K562 (cell line): Measurements from ENCODE around the gene SIRT7. TPM values are rescaled to one million over a fixed set of nuclear protein-coding genes. Genes with fewer than 3 reads are reported as not detected.

Source experiments
- ETV1 ChIP-seq: fragments of 450-650 bp; conservative IDR thresholded peaks from 2 replicates; pipeline ENCODE4 v1.6.1; 2016; ENCODE audit warnings: missing genetic modification characterization, control low read depth, low read depth, missing compliant biosample characterization
- ETV5 ChIP-seq: sonication (generic); formaldehyde crosslinking; IDR thresholded peaks from 2 replicates; pipeline ENCODE4 v1.4.0; 2020; ENCODE audit warnings: low read depth, mild to moderate bottlenecking, missing genetic modification reagents
- GABPB1 ChIP-seq: sonication (generic); formaldehyde crosslinking; IDR thresholded peaks from 2 replicates; pipeline ENCODE4 v1.8.0; 2022; ENCODE audit warnings: mild to moderate bottlenecking, missing genetic modification reagents
- L3MBTL2 ChIP-seq: fragments of 450-650 bp; IDR thresholded peaks from 2 replicates; pipeline ENCODE4 v1.6.1; 2016; ENCODE audit warnings: mild to moderate bottlenecking, moderate library complexity
- NR3C1 ChIP-seq: sonication (generic); formaldehyde crosslinking; IDR thresholded peaks from 2 replicates; pipeline ENCODE4 v1.8.1; 2022; ENCODE audit warnings: missing genetic modification reagents
- RFX5 ChIP-seq: IDR thresholded peaks from 2 replicates; pipeline ENCODE4 v1.6.1; 2011; ENCODE audit warnings: low read depth, mild to moderate bottlenecking, improper control_type of control experiment, low read length
- RUNX1 ChIP-seq: sonication (generic); IDR thresholded peaks from 2 replicates; pipeline ENCODE4 v1.6.1; 2016; ENCODE audit warnings: antibody characterized with exemption, low read depth
- SOX6 ChIP-seq: fragments of 450-650 bp; IDR thresholded peaks from 2 replicates; pipeline ENCODE4 v1.6.1; 2014; ENCODE audit warnings: mild to moderate bottlenecking
- ZNF3 ChIP-seq: fragments of 250-450 bp; sonication (Bioruptor Pico); IDR thresholded peaks from 2 replicates; pipeline ENCODE4 v1.5.0; 2021; ENCODE audit warnings: mild to moderate bottlenecking, moderate library complexity
- ZNF696 ChIP-seq: fragments of 250-450 bp; sonication (Bioruptor Pico); conservative IDR thresholded peaks from 2 replicates; pipeline ENCODE4 v1.4.0; 2020; ENCODE audit warnings: mild to moderate bottlenecking, moderate library complexity
- polyA plus RNA-seq, 8 experiments: library from polyadenylated mRNA; depleted of rRNA in 4 of 8; stranded (reverse) in 5 of 8; unstranded in 3 of 8; fragments of >200 nt; fragmentation: Nextera tagmentation in 2 of 8; fragmentation: Illumina TruSeq in 1 of 8; extraction: Ambion mirVana in 2 of 8; extraction: Trizol in 1 of 8; gene quantifications; 2 replicates each; pipeline versions ENCODE4 v1.2.1 to v1.2.3, GENCODE V29; 2011 to 2014; ENCODE audit warnings: inconsistent platforms in 1 of 8, missing spikeins in 1 of 8
- total RNA-seq, 7 experiments: library from RNA; depleted of rRNA in 6 of 7; stranded (reverse); fragments of >200 nt in 6 of 7; fragmentation: Illumina TruSeq in 2 of 7; extraction: Trizol in 2 of 7; gene quantifications; 2 replicates each; pipeline versions ENCODE4 v1.2.1 to v1.2.3, GENCODE V29; 2011 to 2021; ENCODE audit warnings: low replicate concordance in 1 of 7
- TF ChIP-seq, protein P1 (sequence below): fragments of 200-600 bp; sonication (generic); IDR thresholded peaks from one replicate; pipeline ENCODE4 v1.6.1; 2012; ENCODE audit warnings: mild to moderate bottlenecking, low read depth, low read length, inconsistent platforms

The SIRT7 gene
- total and polyA plus RNA-seq, 9 of the 15 experiments (the other 6 are each of a cell fraction or from before 2014, with no cell fraction given): 1.6 to 54.8 (median 20.3) TPM

GRCh38 chr17:81927653-81928543 is 9.9 kb upstream of the SIRT7 start, which contains the start of gene MAFG (continued):
- TF ChIP-seq ZNF3: no peak
- peak; percentile 51; the same call in 1 of the 2 replicates for TF ChIP-seq GABPB1
- peak; percentile 14; the same call in 1 of the 2 replicates for TF ChIP-seq SOX6
- TF ChIP-seq RFX5: no peak
- TF ChIP-seq, protein P1, sequence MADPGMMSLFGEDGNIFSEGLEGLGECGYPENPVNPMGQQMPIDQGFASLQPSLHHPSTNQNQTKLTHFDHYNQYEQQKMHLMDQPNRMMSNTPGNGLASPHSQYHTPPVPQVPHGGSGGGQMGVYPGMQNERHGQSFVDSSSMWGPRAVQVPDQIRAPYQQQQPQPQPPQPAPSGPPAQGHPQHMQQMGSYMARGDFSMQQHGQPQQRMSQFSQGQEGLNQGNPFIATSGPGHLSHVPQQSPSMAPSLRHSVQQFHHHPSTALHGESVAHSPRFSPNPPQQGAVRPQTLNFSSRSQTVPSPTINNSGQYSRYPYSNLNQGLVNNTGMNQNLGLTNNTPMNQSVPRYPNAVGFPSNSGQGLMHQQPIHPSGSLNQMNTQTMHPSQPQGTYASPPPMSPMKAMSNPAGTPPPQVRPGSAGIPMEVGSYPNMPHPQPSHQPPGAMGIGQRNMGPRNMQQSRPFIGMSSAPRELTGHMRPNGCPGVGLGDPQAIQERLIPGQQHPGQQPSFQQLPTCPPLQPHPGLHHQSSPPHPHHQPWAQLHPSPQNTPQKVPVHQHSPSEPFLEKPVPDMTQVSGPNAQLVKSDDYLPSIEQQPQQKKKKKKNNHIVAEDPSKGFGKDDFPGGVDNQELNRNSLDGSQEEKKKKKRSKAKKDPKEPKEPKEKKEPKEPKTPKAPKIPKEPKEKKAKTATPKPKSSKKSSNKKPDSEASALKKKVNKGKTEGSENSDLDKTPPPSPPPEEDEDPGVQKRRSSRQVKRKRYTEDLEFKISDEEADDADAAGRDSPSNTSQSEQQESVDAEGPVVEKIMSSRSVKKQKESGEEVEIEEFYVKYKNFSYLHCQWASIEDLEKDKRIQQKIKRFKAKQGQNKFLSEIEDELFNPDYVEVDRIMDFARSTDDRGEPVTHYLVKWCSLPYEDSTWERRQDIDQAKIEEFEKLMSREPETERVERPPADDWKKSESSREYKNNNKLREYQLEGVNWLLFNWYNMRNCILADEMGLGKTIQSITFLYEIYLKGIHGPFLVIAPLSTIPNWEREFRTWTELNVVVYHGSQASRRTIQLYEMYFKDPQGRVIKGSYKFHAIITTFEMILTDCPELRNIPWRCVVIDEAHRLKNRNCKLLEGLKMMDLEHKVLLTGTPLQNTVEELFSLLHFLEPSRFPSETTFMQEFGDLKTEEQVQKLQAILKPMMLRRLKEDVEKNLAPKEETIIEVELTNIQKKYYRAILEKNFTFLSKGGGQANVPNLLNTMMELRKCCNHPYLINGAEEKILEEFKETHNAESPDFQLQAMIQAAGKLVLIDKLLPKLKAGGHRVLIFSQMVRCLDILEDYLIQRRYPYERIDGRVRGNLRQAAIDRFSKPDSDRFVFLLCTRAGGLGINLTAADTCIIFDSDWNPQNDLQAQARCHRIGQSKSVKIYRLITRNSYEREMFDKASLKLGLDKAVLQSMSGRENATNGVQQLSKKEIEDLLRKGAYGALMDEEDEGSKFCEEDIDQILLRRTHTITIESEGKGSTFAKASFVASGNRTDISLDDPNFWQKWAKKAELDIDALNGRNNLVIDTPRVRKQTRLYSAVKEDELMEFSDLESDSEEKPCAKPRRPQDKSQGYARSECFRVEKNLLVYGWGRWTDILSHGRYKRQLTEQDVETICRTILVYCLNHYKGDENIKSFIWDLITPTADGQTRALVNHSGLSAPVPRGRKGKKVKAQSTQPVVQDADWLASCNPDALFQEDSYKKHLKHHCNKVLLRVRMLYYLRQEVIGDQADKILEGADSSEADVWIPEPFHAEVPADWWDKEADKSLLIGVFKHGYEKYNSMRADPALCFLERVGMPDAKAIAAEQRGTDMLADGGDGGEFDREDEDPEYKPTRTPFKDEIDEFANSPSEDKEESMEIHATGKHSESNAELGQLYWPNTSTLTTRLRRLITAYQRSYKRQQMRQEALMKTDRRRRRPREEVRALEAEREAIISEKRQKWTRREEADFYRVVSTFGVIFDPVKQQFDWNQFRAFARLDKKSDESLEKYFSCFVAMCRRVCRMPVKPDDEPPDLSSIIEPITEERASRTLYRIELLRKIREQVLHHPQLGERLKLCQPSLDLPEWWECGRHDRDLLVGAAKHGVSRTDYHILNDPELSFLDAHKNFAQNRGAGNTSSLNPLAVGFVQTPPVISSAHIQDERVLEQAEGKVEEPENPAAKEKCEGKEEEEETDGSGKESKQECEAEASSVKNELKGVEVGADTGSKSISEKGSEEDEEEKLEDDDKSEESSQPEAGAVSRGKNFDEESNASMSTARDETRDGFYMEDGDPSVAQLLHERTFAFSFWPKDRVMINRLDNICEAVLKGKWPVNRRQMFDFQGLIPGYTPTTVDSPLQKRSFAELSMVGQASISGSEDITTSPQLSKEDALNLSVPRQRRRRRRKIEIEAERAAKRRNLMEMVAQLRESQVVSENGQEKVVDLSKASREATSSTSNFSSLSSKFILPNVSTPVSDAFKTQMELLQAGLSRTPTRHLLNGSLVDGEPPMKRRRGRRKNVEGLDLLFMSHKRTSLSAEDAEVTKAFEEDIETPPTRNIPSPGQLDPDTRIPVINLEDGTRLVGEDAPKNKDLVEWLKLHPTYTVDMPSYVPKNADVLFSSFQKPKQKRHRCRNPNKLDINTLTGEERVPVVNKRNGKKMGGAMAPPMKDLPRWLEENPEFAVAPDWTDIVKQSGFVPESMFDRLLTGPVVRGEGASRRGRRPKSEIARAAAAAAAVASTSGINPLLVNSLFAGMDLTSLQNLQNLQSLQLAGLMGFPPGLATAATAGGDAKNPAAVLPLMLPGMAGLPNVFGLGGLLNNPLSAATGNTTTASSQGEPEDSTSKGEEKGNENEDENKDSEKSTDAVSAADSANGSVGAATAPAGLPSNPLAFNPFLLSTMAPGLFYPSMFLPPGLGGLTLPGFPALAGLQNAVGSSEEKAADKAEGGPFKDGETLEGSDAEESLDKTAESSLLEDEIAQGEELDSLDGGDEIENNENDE: no peak
- TF ChIP-seq L3MBTL2: peak; percentile 84
- no peak for TF ChIP-seq ETV5 (CRISPR knock-in tag)
- TF ChIP-seq RUNX1: no peak
- TF ChIP-seq NR3C1: no peak
- no peak for TF ChIP-seq ETV1 (tag)
- TF ChIP-seq ZNF696 (CRISPR knock-in tag): no peak
